HEK293 (cell line): ENCODE data around the gene TPRN.
A peak's percentile ranks its signal among the peaks of the same experiment; 100 is the strongest.

Source experiments
- ATF2 ChIP-seq: fragments of 450-650 bp; formaldehyde crosslinking; IDR thresholded peaks from 2 replicates; pipeline ENCODE4 v1.5.1; 2016; ENCODE audit warnings: missing biosample characterization, missing genetic modification characterization, low read depth
- HOXC10 ChIP-seq: sonication (generic); formaldehyde crosslinking; IDR thresholded peaks from 2 replicates; pipeline ENCODE4 v1.8.1; 2023; ENCODE audit warnings: mild to moderate bottlenecking, missing genetic modification reagents
- KLF8 ChIP-seq: fragments of 450-650 bp; formaldehyde crosslinking; IDR thresholded peaks from 2 replicates; pipeline ENCODE4 v1.5.1; 2016; ENCODE audit warnings: missing biosample characterization, missing genetic modification characterization
- MEIS1 ChIP-seq: sonication (generic); formaldehyde crosslinking; IDR thresholded peaks from 2 replicates; pipeline ENCODE4 v1.8.1; 2022; ENCODE audit warnings: missing genetic modification reagents, mild to moderate bottlenecking, borderline replicate concordance
- OSR2 ChIP-seq: fragments of 450-650 bp; formaldehyde crosslinking; IDR thresholded peaks from 2 replicates; pipeline ENCODE4 v1.5.1; 2016; ENCODE audit warnings: missing biosample characterization, missing genetic modification characterization
- SCRT2 ChIP-seq: fragments of 450-650 bp; formaldehyde crosslinking; IDR thresholded peaks from 2 replicates; pipeline ENCODE4 v1.5.1; 2016; ENCODE audit warnings: missing biosample characterization, missing genetic modification characterization
- YY2 ChIP-seq: fragments of 450-650 bp; formaldehyde crosslinking; IDR thresholded peaks from 2 replicates; pipeline ENCODE4 v1.5.1; 2016; ENCODE audit warnings: missing biosample characterization, missing genetic modification characterization
- ZNF114 ChIP-seq: fragments of 450-650 bp; formaldehyde crosslinking; IDR thresholded peaks from 2 replicates; pipeline ENCODE4 v1.5.0; 2017; ENCODE audit warnings: missing biosample characterization, missing genetic modification characterization
- ZNF140 ChIP-seq: fragments of 450-650 bp; formaldehyde crosslinking; IDR thresholded peaks from 2 replicates; pipeline ENCODE4 v1.5.1; 2016; ENCODE audit warnings: missing biosample characterization, missing genetic modification characterization
- ZNF16 ChIP-seq: fragments of 450-650 bp; formaldehyde crosslinking; IDR thresholded peaks from 2 replicates; pipeline ENCODE4 v1.5.1; 2016; ENCODE audit warnings: low read depth, missing biosample characterization, missing genetic modification characterization
- ZNF169 ChIP-seq: fragments of 450-650 bp; formaldehyde crosslinking; IDR thresholded peaks from 2 replicates; pipeline ENCODE4 v1.5.1; 2016; ENCODE audit warnings: missing biosample characterization, missing genetic modification characterization
- ZNF184 ChIP-seq: fragments of 450-650 bp; IDR thresholded peaks from 2 replicates; pipeline ENCODE4 v1.5.1; 2018; ENCODE audit warnings: missing biosample characterization, mild to moderate bottlenecking, missing genetic modification characterization
- ZNF223 ChIP-seq: fragments of 450-650 bp; formaldehyde crosslinking; IDR thresholded peaks from 2 replicates; pipeline ENCODE4 v1.5.1; 2016; ENCODE audit warnings: missing biosample characterization, missing genetic modification characterization
- ZNF239 ChIP-seq: fragments of 450-650 bp; formaldehyde crosslinking; IDR thresholded peaks from 2 replicates; pipeline ENCODE4 v1.5.1; 2016; ENCODE audit warnings: missing biosample characterization, missing genetic modification characterization
- ZNF280C ChIP-seq: fragments of 450-650 bp; formaldehyde crosslinking; IDR thresholded peaks from 2 replicates; pipeline ENCODE4 v1.5.1; 2016; ENCODE audit warnings: missing biosample characterization, missing genetic modification characterization
- ZNF311 ChIP-seq: fragments of 450-650 bp; formaldehyde crosslinking; IDR thresholded peaks from 2 replicates; pipeline ENCODE4 v1.5.1; 2017; ENCODE audit warnings: missing biosample characterization, missing genetic modification characterization, borderline replicate concordance
- ZNF366 ChIP-seq: fragments of 450-650 bp; formaldehyde crosslinking; conservative IDR thresholded peaks from 2 replicates; pipeline ENCODE4 v1.5.1; 2016; ENCODE audit warnings: missing biosample characterization, missing genetic modification characterization
- ZNF394 ChIP-seq: fragments of 450-650 bp; formaldehyde crosslinking; IDR thresholded peaks from 2 replicates; pipeline ENCODE4 v1.5.1; 2016; ENCODE audit warnings: missing biosample characterization, missing genetic modification characterization, mild to moderate bottlenecking, moderate library complexity, borderline replicate concordance
- ZNF473 ChIP-seq: fragments of 450-650 bp; formaldehyde crosslinking; IDR thresholded peaks from 2 replicates; pipeline ENCODE4 v1.5.1; 2017; ENCODE audit warnings: missing biosample characterization, missing genetic modification characterization
- ZNF558 ChIP-seq: fragments of 450-650 bp; formaldehyde crosslinking; IDR thresholded peaks from 2 replicates; pipeline ENCODE4 v1.5.1; 2016; ENCODE audit warnings: missing biosample characterization, missing genetic modification characterization
- ZNF639 ChIP-seq: fragments of 450-650 bp; formaldehyde crosslinking; IDR thresholded peaks from 2 replicates; pipeline ENCODE4 v1.5.1; 2016; ENCODE audit warnings: missing biosample characterization, missing genetic modification characterization
- ZNF76 ChIP-seq: fragments of 450-650 bp; formaldehyde crosslinking; IDR thresholded peaks from 2 replicates; pipeline ENCODE4; 2016; ENCODE audit warnings: low read depth, missing biosample characterization, missing genetic modification characterization, borderline replicate concordance
- ZNF791 ChIP-seq: fragments of 450-650 bp; formaldehyde crosslinking; IDR thresholded peaks from 2 replicates; pipeline ENCODE4 v1.5.1; 2016; ENCODE audit warnings: missing biosample characterization, missing genetic modification characterization
- ZNF792 ChIP-seq: fragments of 450-650 bp; formaldehyde crosslinking; IDR thresholded peaks from 2 replicates; pipeline ENCODE4 v1.5.1; 2016; ENCODE audit warnings: missing biosample characterization, missing genetic modification characterization
- TF ChIP-seq, protein P1 (sequence below): fragments of 450-650 bp; formaldehyde crosslinking; IDR thresholded peaks from 2 replicates; pipeline ENCODE4 v1.5.1; 2016; ENCODE audit warnings: missing biosample characterization, missing genetic modification characterization
- TF ChIP-seq, protein P2 (sequence below): fragments of 450-650 bp; formaldehyde crosslinking; IDR thresholded peaks from 2 replicates; pipeline ENCODE4 v1.5.1; 2017; ENCODE audit warnings: missing biosample characterization, mild to moderate bottlenecking, missing genetic modification characterization, moderate library complexity
- TF ChIP-seq, protein P3 (sequence below): fragments of 450-650 bp; formaldehyde crosslinking; IDR thresholded peaks from 2 replicates; pipeline ENCODE4 v1.5.1; 2016; ENCODE audit warnings: missing biosample characterization, missing genetic modification characterization
- TF ChIP-seq, protein P4 (sequence below): fragments of 450-650 bp; formaldehyde crosslinking; IDR thresholded peaks from 2 replicates; pipeline ENCODE4 v1.5.1; 2016; ENCODE audit warnings: missing biosample characterization, missing genetic modification characterization
- TF ChIP-seq, protein P5 (sequence below): fragments of 450-650 bp; formaldehyde crosslinking; IDR thresholded peaks from 2 replicates; pipeline ENCODE4 v1.5.1; 2016; ENCODE audit warnings: missing biosample characterization, missing genetic modification characterization

TPRN gene

GRCh38 chr9:137236238-137236935 is 35.8 kb upstream of the TPRN start (continued):
- TF ChIP-seq ATF2 (tag by site-specific recombination) (no peak), KLF8 (peak; percentile 84), ZNF394 (tag by site-specific recombination) (peak; percentile 32; the same call in 1 of the 2 replicates), ZNF239 (tag by site-specific recombination) (no peak), ZNF140 (tag by site-specific recombination) (no peak), ZNF223 (tag by site-specific recombination) (no peak), MEIS1 (CRISPR knock-in tag) (no peak), YY2 (tag by site-specific recombination) (peak; percentile 89), ZNF639 (tag by site-specific recombination) (0 out of 2 replicates have a peak, but pooled peaks have one; percentile 31), SCRT2 (tag by site-specific recombination) (0 out of 2 replicates have a peak, but pooled peaks have one; percentile 16), OSR2 (peak; percentile 39; the same call in 1 of the 2 replicates), ZNF473 (tag by site-specific recombination) (no peak), ZNF558 (no peak), ZNF169 (tag by site-specific recombination) (no peak), ZNF280C (tag by site-specific recombination) (no peak), ZNF184 (tag by site-specific recombination) (0 out of 2 replicates have a peak, but pooled peaks have one; percentile 25), ZNF114 (tag by site-specific recombination) (no peak), ZNF76 (peak; percentile 39), HOXC10 (no peak), ZNF791 (tag by site-specific recombination) (no peak), ZNF366 (no peak), ZNF311 (tag by site-specific recombination) (no peak), ZNF16 (tag by site-specific recombination) (no peak), ZNF792 (no peak)
- TF ChIP-seq, protein P1, sequence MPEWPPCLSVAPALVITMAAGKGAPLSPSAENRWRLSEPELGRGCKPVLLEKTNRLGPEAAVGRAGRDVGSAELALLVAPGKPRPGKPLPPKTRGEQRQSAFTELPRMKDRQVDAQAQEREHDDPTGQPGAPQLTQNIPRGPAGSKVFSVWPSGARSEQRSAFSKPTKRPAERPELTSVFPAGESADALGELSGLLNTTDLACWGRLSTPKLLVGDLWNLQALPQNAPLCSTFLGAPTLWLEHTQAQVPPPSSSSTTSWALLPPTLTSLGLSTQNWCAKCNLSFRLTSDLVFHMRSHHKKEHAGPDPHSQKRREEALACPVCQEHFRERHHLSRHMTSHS (tag by site-specific recombination), result no peak
- TF ChIP-seq, protein P2, sequence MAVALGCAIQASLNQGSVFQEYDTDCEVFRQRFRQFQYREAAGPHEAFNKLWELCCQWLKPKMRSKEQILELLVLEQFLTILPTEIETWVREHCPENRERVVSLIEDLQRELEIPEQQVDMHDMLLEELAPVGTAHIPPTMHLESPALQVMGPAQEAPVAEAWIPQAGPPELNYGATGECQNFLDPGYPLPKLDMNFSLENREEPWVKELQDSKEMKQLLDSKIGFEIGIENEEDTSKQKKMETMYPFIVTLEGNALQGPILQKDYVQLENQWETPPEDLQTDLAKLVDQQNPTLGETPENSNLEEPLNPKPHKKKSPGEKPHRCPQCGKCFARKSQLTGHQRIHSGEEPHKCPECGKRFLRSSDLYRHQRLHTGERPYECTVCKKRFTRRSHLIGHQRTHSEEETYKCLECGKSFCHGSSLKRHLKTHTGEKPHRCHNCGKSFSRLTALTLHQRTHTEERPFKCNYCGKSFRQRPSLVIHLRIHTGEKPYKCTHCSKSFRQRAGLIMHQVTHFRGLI (tag by site-specific recombination), result peak; percentile 49; the same call in 1 of the 2 replicates
- TF ChIP-seq, protein P3, sequence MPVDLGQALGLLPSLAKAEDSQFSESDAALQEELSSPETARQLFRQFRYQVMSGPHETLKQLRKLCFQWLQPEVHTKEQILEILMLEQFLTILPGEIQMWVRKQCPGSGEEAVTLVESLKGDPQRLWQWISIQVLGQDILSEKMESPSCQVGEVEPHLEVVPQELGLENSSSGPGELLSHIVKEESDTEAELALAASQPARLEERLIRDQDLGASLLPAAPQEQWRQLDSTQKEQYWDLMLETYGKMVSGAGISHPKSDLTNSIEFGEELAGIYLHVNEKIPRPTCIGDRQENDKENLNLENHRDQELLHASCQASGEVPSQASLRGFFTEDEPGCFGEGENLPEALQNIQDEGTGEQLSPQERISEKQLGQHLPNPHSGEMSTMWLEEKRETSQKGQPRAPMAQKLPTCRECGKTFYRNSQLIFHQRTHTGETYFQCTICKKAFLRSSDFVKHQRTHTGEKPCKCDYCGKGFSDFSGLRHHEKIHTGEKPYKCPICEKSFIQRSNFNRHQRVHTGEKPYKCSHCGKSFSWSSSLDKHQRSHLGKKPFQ (tag by site-specific recombination), result no peak
- TF ChIP-seq, protein P4, sequence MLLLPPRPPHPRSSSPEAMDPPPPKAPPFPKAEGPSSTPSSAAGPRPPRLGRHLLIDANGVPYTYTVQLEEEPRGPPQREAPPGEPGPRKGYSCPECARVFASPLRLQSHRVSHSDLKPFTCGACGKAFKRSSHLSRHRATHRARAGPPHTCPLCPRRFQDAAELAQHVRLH (tag by site-specific recombination), result no peak
- TF ChIP-seq, protein P5, sequence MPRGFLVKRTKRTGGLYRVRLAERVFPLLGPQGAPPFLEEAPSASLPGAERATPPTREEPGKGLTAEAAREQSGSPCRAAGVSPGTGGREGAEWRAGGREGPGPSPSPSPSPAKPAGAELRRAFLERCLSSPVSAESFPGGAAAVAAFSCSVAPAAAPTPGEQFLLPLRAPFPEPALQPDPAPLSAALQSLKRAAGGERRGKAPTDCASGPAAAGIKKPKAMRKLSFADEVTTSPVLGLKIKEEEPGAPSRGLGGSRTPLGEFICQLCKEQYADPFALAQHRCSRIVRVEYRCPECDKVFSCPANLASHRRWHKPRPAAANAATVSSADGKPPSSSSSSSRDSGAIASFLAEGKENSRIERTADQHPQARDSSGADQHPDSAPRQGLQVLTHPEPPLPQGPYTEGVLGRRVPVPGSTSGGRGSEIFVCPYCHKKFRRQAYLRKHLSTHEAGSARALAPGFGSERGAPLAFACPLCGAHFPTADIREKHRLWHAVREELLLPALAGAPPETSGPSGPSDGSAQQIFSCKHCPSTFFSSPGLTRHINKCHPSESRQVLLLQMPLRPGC (tag by site-specific recombination), result 0 out of 2 replicates have a peak, but pooled peaks have one; percentile 17
